HCT116 (cell line): ENCODE measurements around the gene NUDC. TPM values are rescaled to one million over a fixed set of nuclear protein-coding genes. Genes with fewer than 3 reads are reported as not detected.

Experiments
- ATAC-seq: fragments of 200-7000 bp; cut with Tn5 transposase; 2 replicates; pipeline ENCODE4 v1.9.1; 2020; ENCODE audit warnings: mild to moderate bottlenecking, moderate library complexity
- BruUV-seq: library from RNA; stranded (reverse); fragments of 400-500 nt; replicated peaks from 2 replicates; lab custom pipeline; 2021; lab: Mats Ljungman, UMichigan
- CTCF ChIA-PET: fragments of 300-600 bp; sonication (Branson Sonifier 250); formaldehyde crosslinking; loops from one replicate; lab custom pipeline; 2021; ENCODE audit warnings: antibody characterized with exemption; lab: Charles Lee
- POLR2A ChIA-PET: fragments of 300-600, 350-600 bp; sonication (Branson Sonifier 250); formaldehyde crosslinking; loops from one replicate; lab custom pipeline; 2021; ENCODE audit warnings: antibody characterized with exemption; lab: Charles Lee
- RAD21 ChIA-PET, 2 experiments: fragments of 300-600 bp; sonication (Branson Sonifier 250); formaldehyde crosslinking; loops; one replicate each; lab custom pipeline; 2023; ENCODE audit warnings: low total read pairs in 2 of 2; ENCODE audit not compliant: uncharacterized antibody in 2 of 2, unreplicated experiment in 2 of 2, low non-redundant PET in 1 of 2; lab: Charles Lee
- DNase-seq: peaks from one replicate; pipeline ENCODE4 v3.0.0-alpha.2; 2010; ENCODE audit warnings: low read depth, low spot score
- H2AFZ ChIP-seq: fragments of 200-600 bp; shearing (Covaris generic), sonication (generic); 2 replicates; pipeline ENCODE4 v1.6.1; 2017; ENCODE audit warnings: low read depth, mixed run types, mixed read lengths, antibody characterized with exemption, low read length; ENCODE audit not compliant: poor library complexity, severe bottlenecking
- H3K27ac ChIP-seq: 2 replicates; pipeline ENCODE4 v1.5.1; 2012; ENCODE audit warnings: low read depth, low read length
- H3K27me3 ChIP-seq: fragments of 200-600 bp; sonication (generic); 2 replicates; pipeline ENCODE4 v1.6.1; 2016; ENCODE audit warnings: mixed run types, low read length, mixed read lengths; ENCODE audit not compliant: insufficient read depth
- H3K36me3 ChIP-seq, 2 experiments: fragments of 200-500 bp in 1 of 2; fragments of 200-600 bp in 1 of 2; sonication (Bioruptor generic) in 1 of 2; sonication (generic) in 1 of 2; 2 replicates each; pipeline versions ENCODE4 v1.5.1 to v1.6.1; 2014 to 2016; ENCODE audit warnings: low read length in 2 of 2, inconsistent platforms in 1 of 2, mixed read lengths in 1 of 2, mixed run types in 1 of 2; ENCODE audit not compliant: insufficient read depth in 2 of 2, control insufficient read depth in 1 of 2
- H3K4me1 ChIP-seq, 2 experiments: fragments of 200-600 bp in 1 of 2; sonication (generic) in 1 of 2; 2 replicates each; pipeline versions ENCODE4 v1.5.1 to v1.6.1; 2012 to 2017; ENCODE audit warnings: low read length in 2 of 2, inconsistent platforms in 1 of 2, mild to moderate bottlenecking in 1 of 2, mixed read lengths in 1 of 2, mixed run types in 1 of 2, moderate library complexity in 1 of 2; ENCODE audit not compliant: insufficient read depth in 2 of 2, control insufficient read depth in 1 of 2
- H3K4me2 ChIP-seq: fragments of 200-600 bp; sonication (generic); 2 replicates; pipeline ENCODE4 v1.6.1; 2017; ENCODE audit warnings: mixed run types, low read length, mixed read lengths
- H3K4me3 ChIP-seq, 2 experiments: fragments of 200-600 bp in 1 of 2; sonication (generic) in 1 of 2; replicated peaks in 1 of 2; 2 replicates each; pipeline ENCODE4 v1.5.1; 2011 to 2016; ENCODE audit warnings: low read length in 2 of 2, control low read depth in 1 of 2, low read depth in 1 of 2, mild to moderate bottlenecking in 1 of 2, mixed read lengths in 1 of 2, mixed run types in 1 of 2
- H3K79me2 ChIP-seq: fragments of 200-600 bp; sonication (generic); 2 replicates; pipeline ENCODE4 v1.6.1; 2017; ENCODE audit warnings: mild to moderate bottlenecking, mixed run types, low read length, moderate library complexity, mixed read lengths; ENCODE audit not compliant: insufficient read depth
- H3K9ac ChIP-seq: fragments of 200-600 bp; sonication (generic); 2 replicates; pipeline ENCODE4 v1.6.1; 2016; ENCODE audit warnings: low read length, mixed read lengths
- H3K9me2 ChIP-seq: fragments of 200-600 bp; sonication (generic), shearing (Covaris generic); 2 replicates; pipeline ENCODE4 v1.6.1; 2017; ENCODE audit warnings: mixed run types, mild to moderate bottlenecking, moderate library complexity; ENCODE audit not compliant: insufficient read depth
- H3K9me3 ChIP-seq, 2 experiments: fragments of 200-500 bp in 1 of 2; fragments of 200-600 bp in 1 of 2; sonication (Bioruptor generic) in 1 of 2; sonication (generic) in 1 of 2; 2 replicates each; pipeline ENCODE4 v1.6.1; 2014 to 2017; ENCODE audit warnings: low read length in 2 of 2, mixed read lengths in 2 of 2, inconsistent platforms in 1 of 2, low read depth in 1 of 2, mild to moderate bottlenecking in 1 of 2, mixed run types in 1 of 2, moderate library complexity in 1 of 2; ENCODE audit not compliant: control insufficient read depth in 1 of 2, insufficient read depth in 1 of 2
- H4K20me1 ChIP-seq: fragments of 200-600 bp; sonication (generic), shearing (Covaris generic); 2 replicates; pipeline ENCODE4 v1.6.1; 2017; ENCODE audit warnings: mixed run types, mild to moderate bottlenecking, moderate library complexity; ENCODE audit not compliant: insufficient read depth
- EGR1 ChIP-seq: IDR thresholded peaks from 2 replicates; pipeline ENCODE4 v1.6.1; 2012; ENCODE audit warnings: low read depth
- POLR2A ChIP-seq: IDR thresholded peaks from 2 replicates; pipeline ENCODE4 v1.7.0; 2011; ENCODE audit warnings: borderline replicate concordance; ENCODE audit not compliant: insufficient read depth, insufficient read length; ENCODE audit errors: extremely low read depth
- POLR2AphosphoS5 ChIP-seq: IDR thresholded peaks from 2 replicates; pipeline ENCODE4 v1.6.1; 2011; ENCODE audit warnings: mild to moderate bottlenecking, low read depth, low read length, moderate library complexity
- RAD21 ChIP-seq: IDR thresholded peaks from 2 replicates; pipeline ENCODE4 v1.6.1; 2012; ENCODE audit warnings: low read depth, mild to moderate bottlenecking
- TCF7L2 ChIP-seq: IDR thresholded peaks from 2 replicates; pipeline ENCODE4 v1.7.0; 2011; ENCODE audit warnings: borderline replicate concordance, inconsistent platforms; ENCODE audit not compliant: insufficient read depth, insufficient read length; ENCODE audit errors: extremely low read depth
- ZNF274 ChIP-seq: fragments of 200-500 bp; sonication (Bioruptor generic); IDR thresholded peaks from 2 replicates; pipeline ENCODE4 v1.6.1; 2014; ENCODE audit warnings: mild to moderate bottlenecking, low read depth, low read length, inconsistent platforms
- intact Hi-C: fragments of 100-400 bp; cut with micrococcal nuclease; formaldehyde crosslinking; loops from 2 replicates; pipeline ENCODE4 v1.10.0; 2022
- total RNA-seq: library from RNA; stranded (reverse); gene quantifications from one replicate; pipeline ENCODE4 v1.2.1, GENCODE V29; 2021; ENCODE audit not compliant: unreplicated experiment
- TF ChIP-seq, protein P1 (sequence below): IDR thresholded peaks from 2 replicates; pipeline ENCODE4 v1.6.1; 2011; ENCODE audit warnings: mild to moderate bottlenecking, low read length, moderate library complexity; ENCODE audit not compliant: insufficient replicate concordance; ENCODE audit errors: extremely low read depth
- TF ChIP-seq, protein P2 (sequence below), 3 experiments: fragments of 200-600 bp in 1 of 3; sonication (generic) in 1 of 3; IDR thresholded peaks in 2 of 3; conservative IDR thresholded peaks in 1 of 3; 2 replicates each; pipeline ENCODE4 v1.5.1; 2012 to 2017; ENCODE audit warnings: low read depth in 2 of 3, low read length in 2 of 3, antibody characterized with exemption in 1 of 3, borderline replicate concordance in 1 of 3, control low read depth in 1 of 3, mild to moderate bottlenecking in 1 of 3, mixed read lengths in 1 of 3, mixed run types in 1 of 3, moderate library complexity in 1 of 3; ENCODE audit not compliant: insufficient read depth in 1 of 3
- TF ChIP-seq, protein P3 (sequence below): IDR thresholded peaks from 2 replicates; pipeline ENCODE4 v1.6.1; 2012

The NUDC gene
- total RNA-seq, 1 experiment from 2014 or later: 119 TPM

DNA sequence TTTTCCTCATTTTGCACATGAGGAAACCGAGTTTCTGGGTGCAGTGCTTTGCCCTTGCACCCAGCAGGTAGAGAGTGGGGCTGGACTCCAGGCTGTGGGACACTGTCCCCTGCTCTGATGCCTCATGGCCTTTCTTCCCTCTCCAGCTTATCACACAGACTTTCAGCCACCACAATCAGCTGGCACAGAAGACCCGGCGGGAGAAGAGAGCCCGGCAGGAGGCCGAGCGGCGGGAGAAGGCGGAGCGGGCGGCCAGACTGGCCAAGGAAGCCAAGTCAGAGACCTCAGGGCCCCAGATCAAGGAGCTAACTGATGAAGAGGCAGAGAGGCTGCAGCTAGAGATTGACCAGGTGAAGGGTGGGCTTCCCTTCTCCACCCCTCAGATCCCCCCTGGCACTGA lies 19.8 kb downstream of the NUDC start:
- no peak overlapping the region for H3K4me2 ChIP-seq
- no peak for ATAC-seq
- intact Hi-C loops: no loop called here
- no TSS peak for BruUV-seq
- no peak for DNase-seq
- CTCF ChIA-PET: no interaction called here
- H3K9ac ChIP-seq: no peak overlapping the region
- peaks cover 4% of the 10 kb centered on the region; the same call in 1 of the 2 replicates for H4K20me1 ChIP-seq
- H3K27me3 ChIP-seq: no peaks in the 10 kb centered on the region
- RAD21 ChIA-PET: no interaction called here
- H3K9me2 ChIP-seq: no peaks in the 10 kb centered on the region
- H2AFZ ChIP-seq: no peak overlapping the region
- no peaks in the 10 kb centered on the region for H3K9me3 ChIP-seq
- POLR2A ChIA-PET: no interaction called here
- no peak overlapping the region; the same call in 1 of the 2 replicates for H3K27ac ChIP-seq
- H3K36me3 ChIP-seq: peaks cover 35 to 55% of the 10 kb centered on the region in 2 experiments; a peak in 3 of 4 replicates
- H3K4me3 ChIP-seq: no peak overlapping the region
- H3K4me1 ChIP-seq: no peaks in the 10 kb centered on the region
- TF ChIP-seq, protein P1, sequence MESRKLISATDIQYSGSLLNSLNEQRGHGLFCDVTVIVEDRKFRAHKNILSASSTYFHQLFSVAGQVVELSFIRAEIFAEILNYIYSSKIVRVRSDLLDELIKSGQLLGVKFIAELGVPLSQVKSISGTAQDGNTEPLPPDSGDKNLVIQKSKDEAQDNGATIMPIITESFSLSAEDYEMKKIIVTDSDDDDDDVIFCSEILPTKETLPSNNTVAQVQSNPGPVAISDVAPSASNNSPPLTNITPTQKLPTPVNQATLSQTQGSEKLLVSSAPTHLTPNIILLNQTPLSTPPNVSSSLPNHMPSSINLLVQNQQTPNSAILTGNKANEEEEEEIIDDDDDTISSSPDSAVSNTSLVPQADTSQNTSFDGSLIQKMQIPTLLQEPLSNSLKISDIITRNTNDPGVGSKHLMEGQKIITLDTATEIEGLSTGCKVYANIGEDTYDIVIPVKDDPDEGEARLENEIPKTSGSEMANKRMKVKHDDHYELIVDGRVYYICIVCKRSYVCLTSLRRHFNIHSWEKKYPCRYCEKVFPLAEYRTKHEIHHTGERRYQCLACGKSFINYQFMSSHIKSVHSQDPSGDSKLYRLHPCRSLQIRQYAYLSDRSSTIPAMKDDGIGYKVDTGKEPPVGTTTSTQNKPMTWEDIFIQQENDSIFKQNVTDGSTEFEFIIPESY: no peak
- TF ChIP-seq POLR2A (no peak), TCF7L2 (no peak), ZNF274 (no peak)
- H3K79me2 ChIP-seq: peaks cover 59% of the 10 kb centered on the region

DNA sequence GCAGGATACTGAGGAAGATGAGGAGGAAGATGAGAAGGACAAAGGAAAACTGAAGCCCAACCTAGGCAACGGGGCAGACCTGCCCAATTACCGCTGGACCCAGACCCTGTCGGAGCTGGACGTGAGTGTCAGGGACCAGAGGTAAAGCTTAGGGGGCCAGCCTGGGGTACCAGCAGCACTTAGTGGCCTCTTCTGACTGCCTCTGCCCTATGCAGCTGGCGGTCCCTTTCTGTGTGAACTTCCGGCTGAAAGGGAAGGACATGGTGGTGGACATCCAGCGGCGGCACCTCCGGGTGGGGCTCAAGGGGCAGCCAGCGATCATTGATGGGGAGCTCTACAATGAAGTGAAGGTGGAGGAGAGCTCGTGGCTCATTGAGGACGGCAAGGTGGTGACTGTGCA lies 21.1 kb downstream of the NUDC start:
- intact Hi-C loops: no loop called here
- Histone ChIP-seq H3K4me3 (no peak overlapping the region), H3K27ac (no peak overlapping the region), H4K20me1 (no peaks in the 10 kb centered on the region; the same call in 1 of the 2 replicates), H3K4me1 (no peaks in the 10 kb centered on the region), H3K9me2 (no peaks in the 10 kb centered on the region), H3K9me3 (no peaks in the 10 kb centered on the region), H3K79me2 (peaks cover 45% of the 10 kb centered on the region), H3K27me3 (no peaks in the 10 kb centered on the region), H3K9ac (no peak overlapping the region), H3K36me3 (peaks cover 39 to 53% of the 10 kb centered on the region in 2 experiments; a peak in 3 of 4 replicates), H2AFZ (no peak overlapping the region), H3K4me2 (no peak overlapping the region)
- RAD21 ChIA-PET: no interaction called here
- POLR2A ChIA-PET: no interaction called here
- BruUV-seq: no TSS peak
- TF ChIP-seq POLR2AphosphoS5 (no peak), EGR1 (no peak), RAD21 (no peak)
- TF ChIP-seq, protein P2, sequence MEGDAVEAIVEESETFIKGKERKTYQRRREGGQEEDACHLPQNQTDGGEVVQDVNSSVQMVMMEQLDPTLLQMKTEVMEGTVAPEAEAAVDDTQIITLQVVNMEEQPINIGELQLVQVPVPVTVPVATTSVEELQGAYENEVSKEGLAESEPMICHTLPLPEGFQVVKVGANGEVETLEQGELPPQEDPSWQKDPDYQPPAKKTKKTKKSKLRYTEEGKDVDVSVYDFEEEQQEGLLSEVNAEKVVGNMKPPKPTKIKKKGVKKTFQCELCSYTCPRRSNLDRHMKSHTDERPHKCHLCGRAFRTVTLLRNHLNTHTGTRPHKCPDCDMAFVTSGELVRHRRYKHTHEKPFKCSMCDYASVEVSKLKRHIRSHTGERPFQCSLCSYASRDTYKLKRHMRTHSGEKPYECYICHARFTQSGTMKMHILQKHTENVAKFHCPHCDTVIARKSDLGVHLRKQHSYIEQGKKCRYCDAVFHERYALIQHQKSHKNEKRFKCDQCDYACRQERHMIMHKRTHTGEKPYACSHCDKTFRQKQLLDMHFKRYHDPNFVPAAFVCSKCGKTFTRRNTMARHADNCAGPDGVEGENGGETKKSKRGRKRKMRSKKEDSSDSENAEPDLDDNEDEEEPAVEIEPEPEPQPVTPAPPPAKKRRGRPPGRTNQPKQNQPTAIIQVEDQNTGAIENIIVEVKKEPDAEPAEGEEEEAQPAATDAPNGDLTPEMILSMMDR (IDR thresholded peaks at IDR 0.05 in 2 of 3, conservative IDR thresholded peaks at IDR 0.05 in 1 of 3; ENCODE audit: borderline replicate concordance in 1 of 3, insufficient read depth in 1 of 3, low read depth in 2 of 3, low read length in 2 of 3): no peak
- TF ChIP-seq, protein P3, sequence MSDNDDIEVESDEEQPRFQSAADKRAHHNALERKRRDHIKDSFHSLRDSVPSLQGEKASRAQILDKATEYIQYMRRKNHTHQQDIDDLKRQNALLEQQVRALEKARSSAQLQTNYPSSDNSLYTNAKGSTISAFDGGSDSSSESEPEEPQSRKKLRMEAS: no peak
- ATAC-seq: no peak
- CTCF ChIA-PET: no interaction called here
- no peak for DNase-seq
